Activated B cell treated with CpG ODN at 0.5 μM for 24 hours (primary cell): Measurements from ENCODE around the gene PPM1H. TPM values are rescaled to one million over a fixed set of nuclear protein-coding genes. Genes with fewer than 3 reads are reported as not detected.

ENCODE experiments used
- ATAC-seq: fragments of 200-7000 bp; cut with Tn5 transposase; one replicate; pipeline ENCODE4 v1.10.0; 2021; ENCODE audit warnings: low read depth, mild to moderate bottlenecking, moderate library complexity
- CTCF ChIA-PET: fragments of 350-600 bp; sonication (Branson Sonifier 250); formaldehyde crosslinking; loops from one replicate; lab custom pipeline; 2021; ENCODE audit warnings: antibody characterized with exemption; lab: Charles Lee
- POLR2A ChIA-PET: fragments of 350-600 bp; sonication (Branson Sonifier 250); formaldehyde crosslinking; loops from one replicate; lab custom pipeline; 2021; ENCODE audit warnings: antibody characterized with exemption; lab: Charles Lee
- DNase-seq: peaks from one replicate; pipeline ENCODE4 v3.0.0; 2022
- H3K27ac Mint-ChIP-seq: one replicate; pipeline ENCODE4 v1.8.0; 2020; ENCODE audit warnings: mixed read lengths
- H3K27me3 Mint-ChIP-seq: one replicate; pipeline ENCODE4 v1.8.0; 2021; ENCODE audit warnings: mixed read lengths
- H3K36me3 Mint-ChIP-seq: one replicate; pipeline ENCODE4 v1.8.0; 2021; ENCODE audit warnings: low read depth, mixed read lengths
- H3K4me1 Mint-ChIP-seq: one replicate; pipeline ENCODE4 v1.8.0; 2021; ENCODE audit warnings: mixed read lengths
- H3K4me3 Mint-ChIP-seq: one replicate; pipeline ENCODE4 v1.8.0; 2020; ENCODE audit warnings: mild to moderate bottlenecking, mixed read lengths
- H3K9me3 Mint-ChIP-seq: one replicate; pipeline ENCODE4 v1.8.0; 2020; ENCODE audit warnings: mixed read lengths
- CTCF ChIP-seq: fragments of 200-600 bp; IDR thresholded peaks from one replicate; pipeline ENCODE4 v1.8.0; 2022; ENCODE audit warnings: antibody characterized with exemption, mild to moderate bottlenecking
- intact Hi-C: fragments of 100-400 bp; cut with micrococcal nuclease; formaldehyde crosslinking; loops from one replicate; pipeline ENCODE4 v1.15.1; 2024
- total RNA-seq: library from RNA; stranded (reverse); gene quantifications from 2 replicates; pipeline ENCODE4 v1.2.3, GENCODE V29; 2022

Gene PPM1H
- total RNA-seq, 1 donor from 2014 or later: not detected

DNA sequence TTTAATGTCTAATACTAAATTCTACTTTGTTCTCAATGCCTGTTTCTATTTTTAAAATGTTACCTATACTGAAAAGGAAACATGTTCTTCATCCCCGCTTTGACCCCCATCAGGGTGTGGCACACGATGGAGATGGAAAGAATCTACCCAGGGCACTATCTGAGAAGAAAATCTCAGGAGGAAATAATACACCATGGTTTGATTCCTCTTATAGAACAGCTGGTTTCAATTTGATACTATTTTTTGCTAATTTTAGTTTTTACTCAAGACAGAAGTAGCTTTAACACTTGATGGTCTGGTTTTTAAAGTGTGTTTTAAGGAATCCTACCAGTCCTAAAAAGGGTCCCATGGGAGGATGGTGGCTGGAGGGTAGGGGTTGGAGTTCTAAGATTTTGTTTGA is 56.7 kb downstream of the PPM1H start:
- Mint-ChIP-seq H3K4me1 (no peaks in the 10 kb centered on the region), H3K27me3 (no peaks in the 10 kb centered on the region), H3K9me3 (no peaks in the 10 kb centered on the region), H3K36me3 (no peaks in the 10 kb centered on the region), H3K27ac (no peak overlapping the region), H3K4me3 (no peak overlapping the region)
- DNase-seq (no peak), ATAC-seq (no peak)
- no peak for TF ChIP-seq CTCF
- intact Hi-C loops: no loop called here
- POLR2A ChIA-PET: no interaction called here
- CTCF ChIA-PET: no interaction called here

- Mint-ChIP-seq H3K27me3 (no peaks in the 10 kb centered on the region), H3K27ac (no peak overlapping the region)
These were observed 57.9 kb downstream of the PPM1H start for GRCh38 chr12:62876938-62877548.

DNA sequence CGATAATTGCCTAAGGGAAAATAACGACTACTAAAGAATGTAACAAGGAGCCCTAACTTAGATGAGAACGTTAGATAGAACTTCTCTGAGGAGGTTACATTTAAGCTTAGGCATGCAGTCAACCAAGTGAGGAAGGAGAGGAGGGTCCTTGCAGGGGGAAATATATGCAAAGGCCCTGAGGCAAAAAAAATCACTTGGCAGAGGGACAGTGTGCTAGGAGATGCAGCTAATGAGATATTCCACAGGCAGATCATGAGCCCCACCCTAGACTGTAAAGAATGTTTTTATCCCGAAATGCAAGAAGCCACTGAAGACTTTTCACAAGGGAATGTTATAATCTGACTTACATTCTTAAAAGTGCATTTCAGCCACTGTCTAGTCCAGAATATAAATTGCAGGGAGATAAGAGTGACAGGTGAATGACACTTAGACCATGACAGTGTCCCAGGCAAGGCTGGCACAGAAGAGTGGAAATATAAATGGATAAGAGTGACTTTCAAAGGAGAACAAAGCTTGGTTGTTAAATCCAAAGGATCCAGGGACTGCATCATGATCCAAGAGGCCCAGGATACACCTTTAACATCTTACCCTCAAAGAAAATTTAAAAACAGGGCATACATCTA is 61.0 kb downstream of the PPM1H start:
- TF ChIP-seq CTCF: no peak
- no peaks in the 10 kb centered on the region for H3K9me3 Mint-ChIP-seq
- H3K4me3 Mint-ChIP-seq: no peak overlapping the region
- no peak overlapping the region for H3K27ac Mint-ChIP-seq
- CTCF ChIA-PET: no interaction called here
- no peaks in the 10 kb centered on the region for H3K4me1 Mint-ChIP-seq
- DNase-seq: no peak
- no peaks in the 10 kb centered on the region for H3K27me3 Mint-ChIP-seq
- POLR2A ChIA-PET: no interaction called here
- no peak for ATAC-seq
- no peaks in the 10 kb centered on the region for H3K36me3 Mint-ChIP-seq
- intact Hi-C loops: no loop called here

More at GRCh38 chr12:62876938-62877548, 57.9 kb downstream of the PPM1H start:
- ATAC-seq (no peak), DNase-seq (no peak)
- ChIA-PET POLR2A (no interaction called here), CTCF (no interaction called here)
- Mint-ChIP-seq H3K4me1 (no peaks in the 10 kb centered on the region), H3K36me3 (no peaks in the 10 kb centered on the region), H3K9me3 (no peaks in the 10 kb centered on the region), H3K4me3 (no peak overlapping the region)
- no peak for TF ChIP-seq CTCF
- intact Hi-C loops: no loop called here

DNA sequence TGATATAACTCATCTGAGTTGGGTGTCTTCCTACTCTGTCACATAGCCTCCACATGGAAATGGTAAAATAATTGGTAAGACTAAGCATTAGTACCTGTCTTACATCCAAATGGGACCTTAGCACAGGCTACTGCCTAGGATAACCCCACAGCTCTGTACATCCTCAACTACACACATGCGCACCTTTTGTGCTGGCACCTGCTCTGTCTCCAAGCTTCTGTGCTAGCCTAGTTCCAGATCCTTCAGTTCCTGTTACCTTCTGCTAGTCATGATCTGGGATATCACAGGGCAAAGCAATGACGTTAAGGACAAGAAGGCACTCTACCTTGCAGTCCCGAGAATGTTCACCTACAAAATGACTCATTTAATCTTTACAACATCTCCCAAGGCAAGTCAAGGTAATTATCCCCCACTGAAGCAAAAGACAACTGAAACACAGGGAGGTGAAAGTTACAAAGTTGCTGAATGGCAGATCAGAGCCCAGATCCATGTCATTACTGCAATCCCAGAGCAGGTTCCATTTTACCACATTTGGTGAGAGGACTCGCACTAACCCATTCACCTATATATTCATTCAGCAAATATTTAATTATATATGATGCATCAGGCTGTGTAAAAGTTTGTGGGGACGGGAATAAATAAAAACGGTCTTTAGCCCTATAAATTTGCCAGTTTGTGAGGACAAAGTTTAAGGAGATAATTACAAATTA is 61.7 kb downstream of the PPM1H start:
- no peak for TF ChIP-seq CTCF
- H3K36me3 Mint-ChIP-seq: no peaks in the 10 kb centered on the region
- no peak for ATAC-seq
- intact Hi-C loops: no loop called here
- CTCF ChIA-PET: no interaction called here
- DNase-seq: no peak
- no peak overlapping the region for H3K4me3 Mint-ChIP-seq
- H3K27ac Mint-ChIP-seq: no peak overlapping the region
- H3K4me1 Mint-ChIP-seq: no peaks in the 10 kb centered on the region
- H3K9me3 Mint-ChIP-seq: no peaks in the 10 kb centered on the region
- H3K27me3 Mint-ChIP-seq: no peaks in the 10 kb centered on the region
- POLR2A ChIA-PET: no interaction called here

DNA sequence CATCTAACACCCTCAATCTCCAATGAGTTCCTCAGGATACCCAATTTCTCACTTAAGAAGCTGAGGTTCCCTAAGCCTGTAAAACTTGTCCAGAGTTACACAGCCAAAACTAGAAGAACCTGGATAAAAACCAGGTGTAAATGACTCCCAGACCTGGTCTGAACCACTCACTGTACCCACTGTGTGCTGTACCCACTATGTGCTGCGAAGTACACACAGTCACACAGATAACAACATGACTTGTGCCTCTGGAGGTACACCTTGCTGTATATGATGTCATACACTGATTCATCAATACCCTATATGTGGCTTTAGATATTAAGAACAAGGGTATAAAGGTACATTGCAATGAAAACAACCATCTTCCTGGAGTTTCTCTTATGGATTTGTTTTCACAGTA is 66.1 kb downstream of the PPM1H start:
- no peaks in the 10 kb centered on the region for H3K4me1 Mint-ChIP-seq
- ChIA-PET POLR2A (no interaction called here), CTCF (no interaction called here)
- no peak overlapping the region for H3K27ac Mint-ChIP-seq
- intact Hi-C loops: no loop called here
- no peak for TF ChIP-seq CTCF
- H3K9me3 Mint-ChIP-seq: no peaks in the 10 kb centered on the region
- no peaks in the 10 kb centered on the region for H3K36me3 Mint-ChIP-seq
- DNase-seq (no peak), ATAC-seq (no peak)
- H3K4me3 Mint-ChIP-seq: no peak overlapping the region
- no peaks in the 10 kb centered on the region for H3K27me3 Mint-ChIP-seq
